ENCODE results near the gene TMEM238. TPM values are rescaled to one million over a fixed set of nuclear protein-coding genes. Genes with fewer than 3 reads are reported as not detected.

Gene TMEM238
- total and polyA plus RNA-seq, 10 of the 15 experiments (the other 5 are each of a cell fraction or from before 2014, with no cell fraction given): 0.05 to 16.9 (median 0.58) TPM; not detected in 1

DNA sequence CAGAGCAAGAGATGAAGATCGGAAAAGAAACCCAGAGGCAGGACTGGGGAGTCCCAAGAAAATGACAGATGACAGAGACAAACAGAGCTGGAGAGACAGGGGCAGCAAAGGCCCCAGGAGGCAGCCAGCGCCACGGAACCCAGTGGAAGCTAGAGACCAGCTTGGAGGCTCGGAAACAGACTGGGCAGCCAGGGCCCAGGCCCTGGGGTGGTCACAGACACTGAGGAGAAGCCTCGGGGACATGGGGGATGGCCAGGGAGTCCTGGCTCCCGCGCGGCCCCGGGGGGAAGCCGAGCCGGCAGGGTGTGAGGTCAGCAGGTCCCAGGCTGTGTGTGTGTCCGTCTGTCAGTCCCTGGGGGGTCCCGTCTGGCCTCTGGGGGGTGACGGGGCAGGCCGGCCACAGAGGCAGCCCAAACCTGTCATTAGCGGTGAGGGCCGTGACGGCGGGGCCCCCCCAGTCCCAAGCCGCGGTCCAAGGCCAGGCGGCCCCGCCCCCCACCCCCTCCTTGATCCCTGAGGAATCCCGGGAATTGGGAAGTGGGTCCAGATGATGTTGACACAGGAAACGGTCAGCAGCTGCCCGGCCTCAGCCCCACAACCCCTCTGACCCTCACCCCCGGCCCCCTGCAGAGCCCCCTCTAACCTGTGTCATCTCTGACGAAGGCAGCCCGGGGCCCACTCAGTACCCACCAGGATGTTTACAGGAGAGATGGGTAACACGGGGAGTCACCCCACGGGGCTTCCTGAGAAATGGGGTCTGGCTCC is 9.9 kb downstream of the TMEM238 start:
- ChIA-PET RAD21 (ENCODE audit: unreplicated experiment) (no interaction called here), POLR2A (no interaction called here), SMC1A (ENCODE audit: uncharacterized antibody, unreplicated experiment) (no interaction called here), CTCF (no interaction called here)
- no peak for TF ChIP-seq ZNF24 (IDR thresholded peaks at IDR 0.05)
- TF ChIP-seq KDM1A (IDR thresholded peaks at IDR 0.05; ENCODE audit: borderline replicate concordance): no peak
- 19% methylated on average over 14 of the region's 31 CpGs for WGBS (ENCODE audit: insufficient coverage, insufficient replicate concordance, low lambda C conversion rate, missing lambda C conversion rate)
- no TSS peak for BruUV-seq (replicated peaks)
- in situ Hi-C loops (cut with MboI): no loop called here
- ATAC-seq: no peak; the same call in 2 of the 3 replicates
- no peaks in the 10 kb centered on the region for H3K36me3 ChIP-seq (ENCODE audit: control insufficient read depth in 2 of 2, insufficient read depth in 2 of 2, low read length in 1 of 2)
- no peak for FAIRE-seq
- H3K79me2 ChIP-seq (ENCODE audit: control insufficient read depth, insufficient read depth, low read length): no peaks in the 10 kb centered on the region
- no peak overlapping the region for H3K4me3 ChIP-seq
- intact Hi-C loops (cut with micrococcal nuclease; ENCODE audit: unreplicated experiment): no loop called here
- no peak overlapping the region for H3K9ac ChIP-seq (ENCODE audit: control insufficient read depth, insufficient read depth, low read length)
- H3K9me3 ChIP-seq (replicated peaks; ENCODE audit: control insufficient read depth, insufficient read depth, low read length): no peaks in the 10 kb centered on the region
- no peak overlapping the region for H3K27ac ChIP-seq (ENCODE audit: control insufficient read depth, insufficient read depth)
- H3K27me3 ChIP-seq (replicated peaks in 1 of 2; ENCODE audit: control insufficient read depth in 2 of 2, insufficient read depth in 2 of 2, low read length in 1 of 2): peaks cover 3 to 4% of the 10 kb centered on the region in 2 experiments
- no peak for DNase-seq (ENCODE audit: low read depth, low spot score)
- H2AFZ ChIP-seq (ENCODE audit: control insufficient read depth, low read depth, low read length): no peak overlapping the region
- no peaks in the 10 kb centered on the region for H4K20me1 ChIP-seq (ENCODE audit: control insufficient read depth, insufficient read depth)
- H3K4me2 ChIP-seq (ENCODE audit: control insufficient read depth, insufficient read depth): no peak overlapping the region
- no peaks in the 10 kb centered on the region for H3K4me1 ChIP-seq (ENCODE audit: control insufficient read depth, insufficient read depth, low read length)

DNA sequence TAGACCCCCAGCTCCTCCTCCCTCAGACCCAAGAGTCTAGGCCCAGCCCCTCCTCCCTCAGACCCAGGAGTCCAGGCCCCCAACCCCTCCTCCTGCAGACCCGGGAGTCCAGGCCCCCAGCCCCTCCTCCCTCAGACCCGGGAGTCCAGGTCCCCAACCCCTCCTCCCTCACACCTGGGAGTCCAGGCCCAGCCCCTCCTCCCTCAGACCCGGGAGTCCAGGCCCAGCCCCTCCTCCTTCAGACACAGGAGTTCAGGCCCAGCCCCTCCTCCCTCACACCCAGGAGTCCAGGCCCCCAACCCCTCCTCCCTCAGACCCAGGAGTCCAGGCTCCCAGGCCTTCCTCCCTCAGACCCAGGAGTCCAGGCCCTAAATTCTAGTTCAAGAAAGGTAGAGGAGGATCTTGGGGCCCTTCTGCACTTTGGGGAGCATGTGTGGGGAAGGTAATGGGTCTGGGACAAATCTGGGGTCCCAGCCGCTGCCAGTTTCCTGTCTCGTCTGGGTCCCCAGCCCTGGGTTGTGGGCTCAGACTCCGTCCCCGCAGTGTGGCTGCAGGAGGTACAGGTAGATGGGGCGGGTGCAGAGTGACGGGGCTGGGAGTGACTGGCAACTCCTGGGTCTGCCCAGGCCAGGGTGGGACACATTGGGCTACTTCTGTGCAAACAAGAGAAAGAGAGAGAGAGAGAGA is 10.6 kb downstream of the TMEM238 start:
- ATAC-seq (no peak), FAIRE-seq (no peak), DNase-seq (ENCODE audit: low read depth, low spot score) (no peak)
- Histone ChIP-seq H3K79me2 (ENCODE audit: control insufficient read depth, insufficient read depth, low read length) (no peaks in the 10 kb centered on the region), H3K27me3 (replicated peaks in 1 of 2; ENCODE audit: control insufficient read depth in 2 of 2, insufficient read depth in 2 of 2, low read length in 1 of 2) (peaks cover 3 to 10% of the 10 kb centered on the region in 2 experiments), H3K4me1 (ENCODE audit: control insufficient read depth, insufficient read depth, low read length) (no peaks in the 10 kb centered on the region), H4K20me1 (ENCODE audit: control insufficient read depth, insufficient read depth) (no peaks in the 10 kb centered on the region), H3K4me3 (no peak overlapping the region), H3K27ac (ENCODE audit: control insufficient read depth, insufficient read depth) (no peak overlapping the region), H3K36me3 (ENCODE audit: control insufficient read depth in 2 of 2, insufficient read depth in 2 of 2, low read length in 1 of 2) (no peaks in the 10 kb centered on the region), H2AFZ (ENCODE audit: control insufficient read depth, low read depth, low read length) (no peak overlapping the region), H3K4me2 (ENCODE audit: control insufficient read depth, insufficient read depth) (no peak overlapping the region), H3K9ac (ENCODE audit: control insufficient read depth, insufficient read depth, low read length) (no peak overlapping the region), H3K9me3 (replicated peaks; ENCODE audit: control insufficient read depth, insufficient read depth, low read length) (no peaks in the 10 kb centered on the region)
- BruUV-seq (replicated peaks): no TSS peak
- 48% methylated on average over 6 of the region's 9 CpGs for WGBS (ENCODE audit: insufficient coverage, insufficient replicate concordance, low lambda C conversion rate, missing lambda C conversion rate)
- ChIA-PET RAD21 (ENCODE audit: unreplicated experiment) (no interaction called here), POLR2A (no interaction called here), SMC1A (ENCODE audit: uncharacterized antibody, unreplicated experiment) (no interaction called here), CTCF (no interaction called here)
- in situ Hi-C loops (cut with MboI): no loop called here
- intact Hi-C loops (cut with micrococcal nuclease; ENCODE audit: unreplicated experiment): no loop called here
- no peak for TF ChIP-seq KDM1A (IDR thresholded peaks at IDR 0.05; ENCODE audit: borderline replicate concordance)
- no peak for TF ChIP-seq TAF1 (IDR thresholded peaks at IDR 0.05; ENCODE audit: borderline replicate concordance, low read depth, low read length)
- no peak for TF ChIP-seq MYC (IDR thresholded peaks at IDR 0.05; ENCODE audit: insufficient read depth, insufficient read length, insufficient replicate concordance, low read length, severe bottlenecking)
- no peak for TF ChIP-seq RAD51 (IDR thresholded peaks at IDR 0.05)
- TF ChIP-seq RCOR1 (conservative IDR thresholded peaks at IDR 0.05; ENCODE audit: low read depth, low read length): no peak
- TF ChIP-seq CEBPB (IDR thresholded peaks at IDR 0.05; ENCODE audit: borderline replicate concordance in 1 of 2, low read depth in 2 of 2, low read length in 2 of 2): no peak
- TF ChIP-seq, protein P1, sequence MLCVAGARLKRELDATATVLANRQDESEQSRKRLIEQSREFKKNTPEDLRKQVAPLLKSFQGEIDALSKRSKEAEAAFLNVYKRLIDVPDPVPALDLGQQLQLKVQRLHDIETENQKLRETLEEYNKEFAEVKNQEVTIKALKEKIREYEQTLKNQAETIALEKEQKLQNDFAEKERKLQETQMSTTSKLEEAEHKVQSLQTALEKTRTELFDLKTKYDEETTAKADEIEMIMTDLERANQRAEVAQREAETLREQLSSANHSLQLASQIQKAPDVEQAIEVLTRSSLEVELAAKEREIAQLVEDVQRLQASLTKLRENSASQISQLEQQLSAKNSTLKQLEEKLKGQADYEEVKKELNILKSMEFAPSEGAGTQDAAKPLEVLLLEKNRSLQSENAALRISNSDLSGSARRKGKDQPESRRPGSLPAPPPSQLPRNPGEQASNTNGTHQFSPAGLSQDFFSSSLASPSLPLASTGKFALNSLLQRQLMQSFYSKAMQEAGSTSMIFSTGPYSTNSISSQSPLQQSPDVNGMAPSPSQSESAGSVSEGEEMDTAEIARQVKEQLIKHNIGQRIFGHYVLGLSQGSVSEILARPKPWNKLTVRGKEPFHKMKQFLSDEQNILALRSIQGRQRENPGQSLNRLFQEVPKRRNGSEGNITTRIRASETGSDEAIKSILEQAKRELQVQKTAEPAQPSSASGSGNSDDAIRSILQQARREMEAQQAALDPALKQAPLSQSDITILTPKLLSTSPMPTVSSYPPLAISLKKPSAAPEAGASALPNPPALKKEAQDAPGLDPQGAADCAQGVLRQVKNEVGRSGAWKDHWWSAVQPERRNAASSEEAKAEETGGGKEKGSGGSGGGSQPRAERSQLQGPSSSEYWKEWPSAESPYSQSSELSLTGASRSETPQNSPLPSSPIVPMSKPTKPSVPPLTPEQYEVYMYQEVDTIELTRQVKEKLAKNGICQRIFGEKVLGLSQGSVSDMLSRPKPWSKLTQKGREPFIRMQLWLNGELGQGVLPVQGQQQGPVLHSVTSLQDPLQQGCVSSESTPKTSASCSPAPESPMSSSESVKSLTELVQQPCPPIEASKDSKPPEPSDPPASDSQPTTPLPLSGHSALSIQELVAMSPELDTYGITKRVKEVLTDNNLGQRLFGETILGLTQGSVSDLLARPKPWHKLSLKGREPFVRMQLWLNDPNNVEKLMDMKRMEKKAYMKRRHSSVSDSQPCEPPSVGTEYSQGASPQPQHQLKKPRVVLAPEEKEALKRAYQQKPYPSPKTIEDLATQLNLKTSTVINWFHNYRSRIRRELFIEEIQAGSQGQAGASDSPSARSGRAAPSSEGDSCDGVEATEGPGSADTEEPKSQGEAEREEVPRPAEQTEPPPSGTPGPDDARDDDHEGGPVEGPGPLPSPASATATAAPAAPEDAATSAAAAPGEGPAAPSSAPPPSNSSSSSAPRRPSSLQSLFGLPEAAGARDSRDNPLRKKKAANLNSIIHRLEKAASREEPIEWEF (IDR thresholded peaks at IDR 0.05; ENCODE audit: insufficient replicate concordance, low read depth, low read length): no peak
- no peak for TF ChIP-seq EP300 (IDR thresholded peaks at IDR 0.05; ENCODE audit: borderline replicate concordance in 1 of 2, control insufficient read depth in 1 of 2, low read depth in 2 of 2, low read length in 2 of 2)
- no peak for TF ChIP-seq ZZZ3 (IDR thresholded peaks at IDR 0.05; ENCODE audit: control insufficient read depth, insufficient read length, low read depth)
